H1 (cell line): ENCODE data around the gene RFX5. TPM values are rescaled to one million over a fixed set of nuclear protein-coding genes. Genes with fewer than 3 reads are reported as not detected.

Experiments used
- CBX8 ChIP-seq: fragments of 300-800, 300-1000 bp; sonication (generic); IDR thresholded peaks from 2 replicates; pipeline ENCODE4 v1.7.1; 2016; ENCODE audit warnings: low read depth, low read length, borderline replicate concordance
- CHD2 ChIP-seq: IDR thresholded peaks from 2 replicates; pipeline ENCODE4 v1.6.1; 2012; ENCODE audit warnings: low read length, improper control_type of control experiment
- RNF2 ChIP-seq: fragments of 200-900, 300-1000 bp; sonication (generic); IDR thresholded peaks from 2 replicates; pipeline ENCODE4 v1.7.1; 2016; ENCODE audit warnings: borderline replicate concordance, low read depth, mild to moderate bottlenecking, antibody characterized with exemption, low read length; ENCODE audit not compliant: poor library complexity, severe bottlenecking; ENCODE audit errors: missing control alignments
- TAF7 ChIP-seq: optimal IDR thresholded peaks from 2 replicates; pipeline ENCODE3; 2011; ENCODE audit warnings: low read depth, mild to moderate bottlenecking, inconsistent platforms, low read length, moderate library complexity, borderline replicate concordance
- polyA plus RNA-seq, 7 experiments: library from polyadenylated mRNA; depleted of rRNA in 3 of 7; stranded (reverse) in 5 of 7; unstranded in 2 of 7; fragments of >200 nt in 5 of 7; fragments of 200-250 nt in 2 of 7; gene quantifications; 1 replicate in 5 of 7; 2 replicates in 1 of 7; 4 replicates in 1 of 7; pipeline versions ENCODE4 v1.2.1 to v1.2.3, GENCODE V29; 2011 to 2013; ENCODE audit warnings: missing spikeins in 2 of 7, mixed read lengths in 2 of 7
- total RNA-seq: library from RNA; stranded (reverse); fragmentation: NEBNext Ultra II Directional; extraction: Animal tissue kit (Norgen Biotek cat#: 25700); gene quantifications from 2 replicates; pipeline ENCODE4 v1.2.1, GENCODE V29; 2021
- TF ChIP-seq, protein P1 (sequence below): fragments of 300-600 bp; sonication (generic); IDR thresholded peaks from 2 replicates; pipeline ENCODE4 v1.7.1; 2012; ENCODE audit warnings: low read length, moderate library complexity, mild to moderate bottlenecking, inconsistent platforms; ENCODE audit not compliant: insufficient replicate concordance
- TF ChIP-seq, protein P2 (sequence below): IDR thresholded peaks from 2 replicates; pipeline ENCODE4 v1.6.1; 2012; ENCODE audit warnings: low read length, inconsistent platforms

Gene RFX5
- total and polyA plus RNA-seq, 2 of the 8 experiments (the other 6 are each of a cell fraction or from before 2014, with no cell fraction given): 27.8 to 59.7 TPM

DNA sequence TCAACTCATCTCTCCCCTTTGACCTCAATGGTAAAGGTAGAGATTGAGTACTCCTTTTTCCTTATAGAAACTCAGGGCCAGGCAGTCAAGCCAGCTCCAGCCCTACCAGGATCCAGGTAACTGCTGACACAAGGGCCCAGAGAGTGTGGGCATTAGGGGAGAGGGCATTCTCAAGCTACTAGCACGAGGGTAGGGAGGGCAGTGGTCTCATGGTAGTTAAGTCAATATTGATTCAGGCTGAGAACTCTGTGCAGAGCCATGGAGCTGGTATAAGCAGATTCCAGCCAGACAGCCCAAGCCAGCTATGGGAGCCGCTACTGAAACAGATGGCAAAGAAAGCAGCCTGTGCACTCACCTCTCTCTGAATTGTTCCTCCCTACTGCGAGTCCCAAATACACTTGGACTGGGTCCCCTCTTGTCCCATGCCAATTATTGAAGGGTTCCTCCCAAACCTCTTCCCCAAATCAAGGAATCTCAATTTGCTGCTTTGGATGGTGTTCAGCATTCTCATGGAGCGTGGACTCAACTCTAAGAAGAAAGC lies 22.6 kb downstream of the RFX5 start (continued):
- TF ChIP-seq, protein P1, sequence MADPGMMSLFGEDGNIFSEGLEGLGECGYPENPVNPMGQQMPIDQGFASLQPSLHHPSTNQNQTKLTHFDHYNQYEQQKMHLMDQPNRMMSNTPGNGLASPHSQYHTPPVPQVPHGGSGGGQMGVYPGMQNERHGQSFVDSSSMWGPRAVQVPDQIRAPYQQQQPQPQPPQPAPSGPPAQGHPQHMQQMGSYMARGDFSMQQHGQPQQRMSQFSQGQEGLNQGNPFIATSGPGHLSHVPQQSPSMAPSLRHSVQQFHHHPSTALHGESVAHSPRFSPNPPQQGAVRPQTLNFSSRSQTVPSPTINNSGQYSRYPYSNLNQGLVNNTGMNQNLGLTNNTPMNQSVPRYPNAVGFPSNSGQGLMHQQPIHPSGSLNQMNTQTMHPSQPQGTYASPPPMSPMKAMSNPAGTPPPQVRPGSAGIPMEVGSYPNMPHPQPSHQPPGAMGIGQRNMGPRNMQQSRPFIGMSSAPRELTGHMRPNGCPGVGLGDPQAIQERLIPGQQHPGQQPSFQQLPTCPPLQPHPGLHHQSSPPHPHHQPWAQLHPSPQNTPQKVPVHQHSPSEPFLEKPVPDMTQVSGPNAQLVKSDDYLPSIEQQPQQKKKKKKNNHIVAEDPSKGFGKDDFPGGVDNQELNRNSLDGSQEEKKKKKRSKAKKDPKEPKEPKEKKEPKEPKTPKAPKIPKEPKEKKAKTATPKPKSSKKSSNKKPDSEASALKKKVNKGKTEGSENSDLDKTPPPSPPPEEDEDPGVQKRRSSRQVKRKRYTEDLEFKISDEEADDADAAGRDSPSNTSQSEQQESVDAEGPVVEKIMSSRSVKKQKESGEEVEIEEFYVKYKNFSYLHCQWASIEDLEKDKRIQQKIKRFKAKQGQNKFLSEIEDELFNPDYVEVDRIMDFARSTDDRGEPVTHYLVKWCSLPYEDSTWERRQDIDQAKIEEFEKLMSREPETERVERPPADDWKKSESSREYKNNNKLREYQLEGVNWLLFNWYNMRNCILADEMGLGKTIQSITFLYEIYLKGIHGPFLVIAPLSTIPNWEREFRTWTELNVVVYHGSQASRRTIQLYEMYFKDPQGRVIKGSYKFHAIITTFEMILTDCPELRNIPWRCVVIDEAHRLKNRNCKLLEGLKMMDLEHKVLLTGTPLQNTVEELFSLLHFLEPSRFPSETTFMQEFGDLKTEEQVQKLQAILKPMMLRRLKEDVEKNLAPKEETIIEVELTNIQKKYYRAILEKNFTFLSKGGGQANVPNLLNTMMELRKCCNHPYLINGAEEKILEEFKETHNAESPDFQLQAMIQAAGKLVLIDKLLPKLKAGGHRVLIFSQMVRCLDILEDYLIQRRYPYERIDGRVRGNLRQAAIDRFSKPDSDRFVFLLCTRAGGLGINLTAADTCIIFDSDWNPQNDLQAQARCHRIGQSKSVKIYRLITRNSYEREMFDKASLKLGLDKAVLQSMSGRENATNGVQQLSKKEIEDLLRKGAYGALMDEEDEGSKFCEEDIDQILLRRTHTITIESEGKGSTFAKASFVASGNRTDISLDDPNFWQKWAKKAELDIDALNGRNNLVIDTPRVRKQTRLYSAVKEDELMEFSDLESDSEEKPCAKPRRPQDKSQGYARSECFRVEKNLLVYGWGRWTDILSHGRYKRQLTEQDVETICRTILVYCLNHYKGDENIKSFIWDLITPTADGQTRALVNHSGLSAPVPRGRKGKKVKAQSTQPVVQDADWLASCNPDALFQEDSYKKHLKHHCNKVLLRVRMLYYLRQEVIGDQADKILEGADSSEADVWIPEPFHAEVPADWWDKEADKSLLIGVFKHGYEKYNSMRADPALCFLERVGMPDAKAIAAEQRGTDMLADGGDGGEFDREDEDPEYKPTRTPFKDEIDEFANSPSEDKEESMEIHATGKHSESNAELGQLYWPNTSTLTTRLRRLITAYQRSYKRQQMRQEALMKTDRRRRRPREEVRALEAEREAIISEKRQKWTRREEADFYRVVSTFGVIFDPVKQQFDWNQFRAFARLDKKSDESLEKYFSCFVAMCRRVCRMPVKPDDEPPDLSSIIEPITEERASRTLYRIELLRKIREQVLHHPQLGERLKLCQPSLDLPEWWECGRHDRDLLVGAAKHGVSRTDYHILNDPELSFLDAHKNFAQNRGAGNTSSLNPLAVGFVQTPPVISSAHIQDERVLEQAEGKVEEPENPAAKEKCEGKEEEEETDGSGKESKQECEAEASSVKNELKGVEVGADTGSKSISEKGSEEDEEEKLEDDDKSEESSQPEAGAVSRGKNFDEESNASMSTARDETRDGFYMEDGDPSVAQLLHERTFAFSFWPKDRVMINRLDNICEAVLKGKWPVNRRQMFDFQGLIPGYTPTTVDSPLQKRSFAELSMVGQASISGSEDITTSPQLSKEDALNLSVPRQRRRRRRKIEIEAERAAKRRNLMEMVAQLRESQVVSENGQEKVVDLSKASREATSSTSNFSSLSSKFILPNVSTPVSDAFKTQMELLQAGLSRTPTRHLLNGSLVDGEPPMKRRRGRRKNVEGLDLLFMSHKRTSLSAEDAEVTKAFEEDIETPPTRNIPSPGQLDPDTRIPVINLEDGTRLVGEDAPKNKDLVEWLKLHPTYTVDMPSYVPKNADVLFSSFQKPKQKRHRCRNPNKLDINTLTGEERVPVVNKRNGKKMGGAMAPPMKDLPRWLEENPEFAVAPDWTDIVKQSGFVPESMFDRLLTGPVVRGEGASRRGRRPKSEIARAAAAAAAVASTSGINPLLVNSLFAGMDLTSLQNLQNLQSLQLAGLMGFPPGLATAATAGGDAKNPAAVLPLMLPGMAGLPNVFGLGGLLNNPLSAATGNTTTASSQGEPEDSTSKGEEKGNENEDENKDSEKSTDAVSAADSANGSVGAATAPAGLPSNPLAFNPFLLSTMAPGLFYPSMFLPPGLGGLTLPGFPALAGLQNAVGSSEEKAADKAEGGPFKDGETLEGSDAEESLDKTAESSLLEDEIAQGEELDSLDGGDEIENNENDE: no peak
- TF ChIP-seq CBX8: no peak
- TF ChIP-seq, protein P2, sequence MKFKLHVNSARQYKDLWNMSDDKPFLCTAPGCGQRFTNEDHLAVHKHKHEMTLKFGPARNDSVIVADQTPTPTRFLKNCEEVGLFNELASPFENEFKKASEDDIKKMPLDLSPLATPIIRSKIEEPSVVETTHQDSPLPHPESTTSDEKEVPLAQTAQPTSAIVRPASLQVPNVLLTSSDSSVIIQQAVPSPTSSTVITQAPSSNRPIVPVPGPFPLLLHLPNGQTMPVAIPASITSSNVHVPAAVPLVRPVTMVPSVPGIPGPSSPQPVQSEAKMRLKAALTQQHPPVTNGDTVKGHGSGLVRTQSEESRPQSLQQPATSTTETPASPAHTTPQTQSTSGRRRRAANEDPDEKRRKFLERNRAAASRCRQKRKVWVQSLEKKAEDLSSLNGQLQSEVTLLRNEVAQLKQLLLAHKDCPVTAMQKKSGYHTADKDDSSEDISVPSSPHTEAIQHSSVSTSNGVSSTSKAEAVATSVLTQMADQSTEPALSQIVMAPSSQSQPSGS: no peak
- no peak for TF ChIP-seq RNF2
- TF ChIP-seq CHD2: no peak
- TF ChIP-seq TAF7: no peak
